ENCODE measurements around the gene PTPRU. TPM values are rescaled to one million over a fixed set of nuclear protein-coding genes. Genes with fewer than 3 reads are reported as not detected.

PTPRU gene
- total RNA-seq, 1 experiment from 2014 or later: 40.7 TPM

DNA sequence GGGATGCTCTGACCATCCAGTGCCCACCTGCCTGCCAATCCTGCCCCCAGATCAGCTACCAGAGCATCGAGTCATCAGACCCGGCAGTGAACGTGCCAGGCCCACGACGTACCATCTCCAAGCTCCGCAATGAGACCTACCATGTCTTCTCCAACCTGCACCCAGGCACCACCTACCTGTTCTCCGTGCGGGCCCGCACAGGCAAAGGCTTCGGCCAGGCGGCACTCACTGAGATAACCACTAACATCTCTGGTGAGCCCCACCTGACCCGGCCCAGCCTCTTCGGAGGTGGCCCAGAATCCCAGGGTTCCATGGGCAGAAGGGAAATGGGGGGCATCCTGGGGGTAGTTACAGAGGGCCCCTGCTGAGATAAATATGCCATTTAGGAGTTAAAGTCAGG is 43.1 kb downstream of the PTPRU start:
- Histone ChIP-seq H3K4me2 (ENCODE audit: low read length) (no peak overlapping the region), H3K27ac (ENCODE audit: low read depth, low read length) (no peak overlapping the region), H3K79me2 (ENCODE audit: insufficient read depth, low read length) (no peaks in the 10 kb centered on the region), H3K4me3 (replicated peaks in 1 of 2; ENCODE audit: low read depth in 1 of 2, low read length in 2 of 2) (no peak overlapping the region), H3K4me1 (ENCODE audit: control insufficient read depth in 1 of 2, insufficient read depth in 2 of 2, low read length in 2 of 2) (peaks cover 4 to 20% of the 10 kb centered on the region in 2 experiments; a peak in 3 of 4 replicates), H2AFZ (ENCODE audit: low read depth, low read length, poor library complexity, severe bottlenecking) (no peak overlapping the region), H3K9ac (ENCODE audit: low read length) (no peak overlapping the region), H4K20me1 (ENCODE audit: insufficient read depth) (no peaks in the 10 kb centered on the region), H3K27me3 (ENCODE audit: insufficient read depth, low read length) (no peaks in the 10 kb centered on the region), H3K9me3 (ENCODE audit: control insufficient read depth in 1 of 2, insufficient read depth in 1 of 2, low read depth in 1 of 2, low read length in 2 of 2) (no peaks in the 10 kb centered on the region), H3K9me2 (ENCODE audit: insufficient read depth) (no peaks in the 10 kb centered on the region), H3K36me3 (ENCODE audit: control insufficient read depth in 1 of 2, insufficient read depth in 2 of 2, low read length in 2 of 2) (no peaks in the 10 kb centered on the region)
- ChIA-PET RAD21 (ENCODE audit: low non-redundant PET in 1 of 2, low total read pairs in 2 of 2, uncharacterized antibody in 2 of 2, unreplicated experiment in 2 of 2) (no interaction called here), POLR2A (no interaction called here), CTCF (no interaction called here)
- no peak for ATAC-seq
- no TSS peak for BruUV-seq (replicated peaks)
- intact Hi-C loops (cut with micrococcal nuclease): no loop called here
- no peak for TF ChIP-seq SIN3A (IDR thresholded peaks at IDR 0.05; ENCODE audit: low read depth)
- TF ChIP-seq ZFX (IDR thresholded peaks at IDR 0.05): no peak
- TF ChIP-seq ELF1 (IDR thresholded peaks at IDR 0.05; ENCODE audit: borderline replicate concordance, low read depth): no peak
- TF ChIP-seq CBX3 (IDR thresholded peaks at IDR 0.05; ENCODE audit: low read depth): no peak
- TF ChIP-seq SRF (IDR thresholded peaks at IDR 0.05; ENCODE audit: low read depth): no peak
- no peak for TF ChIP-seq POLR2AphosphoS5 (IDR thresholded peaks at IDR 0.05; ENCODE audit: low read depth, low read length)
- TF ChIP-seq ZBTB33 (IDR thresholded peaks at IDR 0.05; ENCODE audit: extremely low read depth, insufficient replicate concordance, low read length): no peak
- no peak for TF ChIP-seq ZNF274 (IDR thresholded peaks at IDR 0.05; ENCODE audit: low read depth, low read length)
- no peak for TF ChIP-seq SP1 (IDR thresholded peaks at IDR 0.05; ENCODE audit: low read depth)
- TF ChIP-seq EZH2phosphoT487 (IDR thresholded peaks at IDR 0.05; ENCODE audit: borderline replicate concordance): no peak
- no peak for TF ChIP-seq MAX (IDR thresholded peaks at IDR 0.05)
- TF ChIP-seq EGR1 (IDR thresholded peaks at IDR 0.05; ENCODE audit: low read depth): no peak
- no peak for TF ChIP-seq EZH2 (IDR thresholded peaks at IDR 0.05)
- TF ChIP-seq, protein P1, sequence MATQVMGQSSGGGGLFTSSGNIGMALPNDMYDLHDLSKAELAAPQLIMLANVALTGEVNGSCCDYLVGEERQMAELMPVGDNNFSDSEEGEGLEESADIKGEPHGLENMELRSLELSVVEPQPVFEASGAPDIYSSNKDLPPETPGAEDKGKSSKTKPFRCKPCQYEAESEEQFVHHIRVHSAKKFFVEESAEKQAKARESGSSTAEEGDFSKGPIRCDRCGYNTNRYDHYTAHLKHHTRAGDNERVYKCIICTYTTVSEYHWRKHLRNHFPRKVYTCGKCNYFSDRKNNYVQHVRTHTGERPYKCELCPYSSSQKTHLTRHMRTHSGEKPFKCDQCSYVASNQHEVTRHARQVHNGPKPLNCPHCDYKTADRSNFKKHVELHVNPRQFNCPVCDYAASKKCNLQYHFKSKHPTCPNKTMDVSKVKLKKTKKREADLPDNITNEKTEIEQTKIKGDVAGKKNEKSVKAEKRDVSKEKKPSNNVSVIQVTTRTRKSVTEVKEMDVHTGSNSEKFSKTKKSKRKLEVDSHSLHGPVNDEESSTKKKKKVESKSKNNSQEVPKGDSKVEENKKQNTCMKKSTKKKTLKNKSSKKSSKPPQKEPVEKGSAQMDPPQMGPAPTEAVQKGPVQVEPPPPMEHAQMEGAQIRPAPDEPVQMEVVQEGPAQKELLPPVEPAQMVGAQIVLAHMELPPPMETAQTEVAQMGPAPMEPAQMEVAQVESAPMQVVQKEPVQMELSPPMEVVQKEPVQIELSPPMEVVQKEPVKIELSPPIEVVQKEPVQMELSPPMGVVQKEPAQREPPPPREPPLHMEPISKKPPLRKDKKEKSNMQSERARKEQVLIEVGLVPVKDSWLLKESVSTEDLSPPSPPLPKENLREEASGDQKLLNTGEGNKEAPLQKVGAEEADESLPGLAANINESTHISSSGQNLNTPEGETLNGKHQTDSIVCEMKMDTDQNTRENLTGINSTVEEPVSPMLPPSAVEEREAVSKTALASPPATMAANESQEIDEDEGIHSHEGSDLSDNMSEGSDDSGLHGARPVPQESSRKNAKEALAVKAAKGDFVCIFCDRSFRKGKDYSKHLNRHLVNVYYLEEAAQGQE (IDR thresholded peaks at IDR 0.05; ENCODE audit: low read depth): no peak
- no peak for TF ChIP-seq TCF7L2 (IDR thresholded peaks at IDR 0.05; ENCODE audit: borderline replicate concordance, extremely low read depth, insufficient read depth, insufficient read length)
- TF ChIP-seq, protein P2, sequence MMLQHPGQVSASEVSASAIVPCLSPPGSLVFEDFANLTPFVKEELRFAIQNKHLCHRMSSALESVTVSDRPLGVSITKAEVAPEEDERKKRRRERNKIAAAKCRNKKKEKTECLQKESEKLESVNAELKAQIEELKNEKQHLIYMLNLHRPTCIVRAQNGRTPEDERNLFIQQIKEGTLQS (IDR thresholded peaks at IDR 0.05): no peak
- TF ChIP-seq YY1 (IDR thresholded peaks at IDR 0.05; ENCODE audit: extremely low read depth, insufficient replicate concordance, low read depth, low read length): no peak
- TF ChIP-seq RAD21 (IDR thresholded peaks at IDR 0.05; ENCODE audit: low read depth): no peak
- DNase-seq (ENCODE audit: low read depth, low spot score): no peak
